IPS DF 6.9 (cell line): ENCODE measurements around the gene SYNCRIP.

Experiments
- DNase-seq: peaks from one replicate; pipeline ENCODE4 v3.0.0-alpha.2; 2013; ENCODE audit warnings: low read depth, low spot score
- H3K27ac ChIP-seq: one replicate; pipeline ENCODE4 v1.5.1; 2013; ENCODE audit warnings: low read length, control low read depth
- H3K27me3 ChIP-seq: 2 replicates; pipeline ENCODE4 v1.6.1; 2013; ENCODE audit warnings: mild to moderate bottlenecking, low read length; ENCODE audit not compliant: control insufficient read depth, insufficient read depth
- H3K36me3 ChIP-seq: 2 replicates; pipeline ENCODE4 v1.6.1; 2013; ENCODE audit warnings: low read length; ENCODE audit not compliant: control insufficient read depth, insufficient read depth
- H3K4me1 ChIP-seq: 2 replicates; pipeline ENCODE4 v1.6.1; 2013; ENCODE audit warnings: low read length; ENCODE audit not compliant: control insufficient read depth, insufficient read depth
- H3K4me3 ChIP-seq: 2 replicates; pipeline ENCODE4 v1.5.1; 2013; ENCODE audit warnings: mild to moderate bottlenecking, low read length
- H3K9me3 ChIP-seq: 2 replicates; pipeline ENCODE4 v1.6.1; 2013; ENCODE audit warnings: low read length, inconsistent platforms; ENCODE audit not compliant: control insufficient read depth, insufficient read depth
- WGBS: extraction: QIAGEN DNeasy Blood & Tissue Kit; methylation state at CpG from one replicate; pipeline ENCODE4 v1.1.7; 2013; ENCODE audit warnings: mixed read lengths, missing lambda C conversion rate; ENCODE audit not compliant: insufficient read length, insufficient coverage; 5-methylcytosine and 5-hydroxymethylcytosine counted together

The SYNCRIP gene

DNA sequence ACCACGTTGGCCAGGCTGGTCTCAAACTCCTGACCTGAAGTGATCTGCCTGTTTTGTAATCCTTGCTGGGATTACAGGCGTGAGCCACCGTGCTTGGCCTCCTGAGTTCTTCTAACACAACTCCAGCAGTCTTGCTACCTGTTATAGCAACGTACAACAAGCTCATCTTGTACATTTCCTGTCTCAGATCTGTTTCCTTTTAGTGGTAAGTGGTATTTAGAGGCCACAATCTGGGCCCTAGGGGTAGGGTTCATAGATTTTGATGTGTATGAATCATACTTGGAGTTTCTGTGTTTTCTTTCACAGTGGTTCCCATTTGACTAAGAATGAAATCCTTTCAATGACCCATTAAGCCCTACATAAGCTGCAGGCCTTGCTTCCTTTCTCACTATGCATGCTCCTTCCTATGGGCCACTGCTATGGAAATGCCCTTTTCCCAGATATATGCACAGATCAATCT lies 27.1 kb upstream of the SYNCRIP start:
- Histone ChIP-seq H3K36me3 (peaks cover 2% of the 10 kb centered on the region; the same call in 1 of the 2 replicates), H3K4me3 (no peak overlapping the region), H3K4me1 (no peaks in the 10 kb centered on the region), H3K9me3 (no peaks in the 10 kb centered on the region), H3K27ac (no peak overlapping the region), H3K27me3 (no peaks in the 10 kb centered on the region)
- no CpG with 5 or more reads among the region's 4 CpGs for WGBS
- no peak for DNase-seq

- H3K4me1 ChIP-seq, result no peaks in the 10 kb centered on the region
- H3K27ac ChIP-seq, result no peak overlapping the region
- no peaks in the 10 kb centered on the region for H3K36me3 ChIP-seq
- no peaks in the 10 kb centered on the region for H3K9me3 ChIP-seq
- DNase-seq, result no peak
- no peak overlapping the region for H3K4me3 ChIP-seq
- H3K27me3 ChIP-seq, result no peaks in the 10 kb centered on the region
Observed at GRCh38 chr6:85662251-85662650, 19.6 kb upstream of the SYNCRIP start.

DNA sequence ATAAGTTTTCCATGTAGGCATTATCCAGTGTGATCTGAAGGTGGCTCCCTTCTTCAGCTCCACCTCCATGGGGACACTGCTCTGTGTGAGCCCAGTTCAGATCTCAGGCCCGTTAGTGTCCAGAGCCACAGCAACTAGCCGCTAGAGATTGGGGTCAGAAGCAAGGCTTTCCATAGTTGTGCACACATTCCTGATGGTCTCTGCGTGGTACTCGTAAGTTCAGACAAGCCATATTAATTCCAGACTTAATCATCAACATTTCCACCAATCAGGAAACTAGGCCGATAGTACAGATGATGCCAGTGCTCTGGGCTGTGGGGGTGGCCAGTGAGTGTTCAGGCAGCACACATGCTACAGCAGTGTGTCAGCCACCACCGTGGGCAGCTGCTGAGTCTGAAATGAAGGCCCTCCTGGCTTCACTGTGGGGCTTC lies 17.5 kb upstream of the SYNCRIP start:
- Histone ChIP-seq H3K4me1 (no peaks in the 10 kb centered on the region), H3K9me3 (no peaks in the 10 kb centered on the region), H3K36me3 (no peaks in the 10 kb centered on the region), H3K27me3 (no peaks in the 10 kb centered on the region), H3K27ac (no peak overlapping the region), H3K4me3 (no peak overlapping the region)
- no CpG with 5 or more reads among the region's 6 CpGs for WGBS
- DNase-seq, result no peak

- no peaks in the 10 kb centered on the region for H3K27me3 ChIP-seq
- WGBS, result no CpG with 5 or more reads among the region's 1 CpG
- H3K4me3 ChIP-seq, result no peak overlapping the region
- H3K9me3 ChIP-seq, result no peaks in the 10 kb centered on the region
- H3K27ac ChIP-seq, result no peak overlapping the region
- H3K4me1 ChIP-seq, result no peaks in the 10 kb centered on the region
- DNase-seq, result no peak
- H3K36me3 ChIP-seq, result no peaks in the 10 kb centered on the region
Observed at GRCh38 chr6:85650606-85651005, 7.9 kb upstream of the SYNCRIP start.

DNA sequence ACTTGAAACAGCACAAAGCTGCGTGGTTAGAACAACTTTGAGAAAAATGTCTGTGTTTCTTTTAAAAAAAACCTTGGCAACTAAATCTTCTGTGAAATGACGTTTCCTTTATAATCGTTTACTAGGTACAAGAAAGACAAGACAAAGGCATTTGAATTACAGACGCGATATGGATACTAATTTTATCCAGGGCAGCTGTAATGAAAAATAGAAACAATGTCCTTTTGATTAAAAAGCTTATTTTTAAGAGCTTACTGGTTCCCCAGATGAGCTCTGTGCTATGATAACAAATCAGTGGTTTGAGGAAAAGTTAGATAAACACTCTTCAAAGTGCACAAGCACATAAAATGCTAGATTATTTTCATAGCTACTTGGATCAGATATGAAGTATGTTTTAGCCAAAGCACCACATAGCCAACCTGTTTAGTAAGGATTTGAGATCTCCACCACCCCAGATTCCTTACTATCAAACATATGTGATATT lies 1.6 kb upstream of the SYNCRIP start:
- H3K4me3 ChIP-seq, result peak overlapping the region; percentile 66; the same call in 1 of the 2 replicates
- no peak for DNase-seq
- H3K36me3 ChIP-seq, result no peaks in the 10 kb centered on the region; the same call in 1 of the 2 replicates
- H3K27me3 ChIP-seq, result no peaks in the 10 kb centered on the region
- H3K9me3 ChIP-seq, result no peaks in the 10 kb centered on the region
- H3K4me1 ChIP-seq, result no peaks in the 10 kb centered on the region
- no peak overlapping the region for H3K27ac ChIP-seq
- WGBS, result no CpG with 5 or more reads among the region's 5 CpGs

DNA sequence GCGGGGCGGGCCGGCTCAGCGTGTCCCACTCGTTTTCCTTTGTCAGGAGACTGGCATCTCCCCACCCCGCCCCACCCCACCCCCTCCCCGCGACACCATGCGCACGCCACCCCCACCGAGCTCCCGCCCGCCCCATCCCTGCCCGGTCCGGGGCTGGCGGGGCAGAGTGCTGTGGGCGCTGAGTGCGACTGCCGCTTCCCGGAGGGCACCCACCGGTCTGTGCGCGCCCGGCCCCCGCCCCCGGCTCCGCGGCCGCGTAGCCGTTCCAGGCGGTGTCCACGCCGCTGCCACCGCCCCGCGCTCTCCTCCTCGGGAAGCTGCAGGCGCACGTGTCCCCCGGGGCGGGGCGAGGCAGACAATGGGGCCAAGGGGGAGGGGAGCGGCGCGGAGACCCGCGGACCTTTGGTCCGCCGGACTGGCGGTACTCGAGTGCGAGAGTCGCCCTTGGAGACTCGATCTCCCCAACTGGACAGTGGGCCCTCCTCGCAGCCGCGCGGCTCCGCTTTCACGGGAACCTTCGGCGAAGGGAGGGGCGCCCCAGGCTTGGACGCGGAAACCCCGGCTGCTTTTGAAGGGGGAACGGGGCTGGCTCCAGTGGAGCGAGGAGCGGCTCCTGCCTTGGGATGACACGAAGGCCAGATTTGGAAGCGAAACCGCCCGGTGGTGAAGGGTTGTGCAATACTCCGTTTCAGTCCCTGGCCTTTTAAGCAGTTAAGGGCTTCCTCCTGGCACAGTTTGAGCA lies 1.0 kb upstream of the SYNCRIP start:
- Histone ChIP-seq H3K4me3 (peak overlapping the region; percentile 66; the same call in 1 of the 2 replicates), H3K4me1 (no peaks in the 10 kb centered on the region), H3K27me3 (no peaks in the 10 kb centered on the region), H3K27ac (no peak overlapping the region), H3K9me3 (no peaks in the 10 kb centered on the region), H3K36me3 (peaks cover 3% of the 10 kb centered on the region; the same call in 1 of the 2 replicates)
- no CpG with 5 or more reads among the region's 75 CpGs for WGBS
- DNase-seq, result peak; percentile 57

DNA sequence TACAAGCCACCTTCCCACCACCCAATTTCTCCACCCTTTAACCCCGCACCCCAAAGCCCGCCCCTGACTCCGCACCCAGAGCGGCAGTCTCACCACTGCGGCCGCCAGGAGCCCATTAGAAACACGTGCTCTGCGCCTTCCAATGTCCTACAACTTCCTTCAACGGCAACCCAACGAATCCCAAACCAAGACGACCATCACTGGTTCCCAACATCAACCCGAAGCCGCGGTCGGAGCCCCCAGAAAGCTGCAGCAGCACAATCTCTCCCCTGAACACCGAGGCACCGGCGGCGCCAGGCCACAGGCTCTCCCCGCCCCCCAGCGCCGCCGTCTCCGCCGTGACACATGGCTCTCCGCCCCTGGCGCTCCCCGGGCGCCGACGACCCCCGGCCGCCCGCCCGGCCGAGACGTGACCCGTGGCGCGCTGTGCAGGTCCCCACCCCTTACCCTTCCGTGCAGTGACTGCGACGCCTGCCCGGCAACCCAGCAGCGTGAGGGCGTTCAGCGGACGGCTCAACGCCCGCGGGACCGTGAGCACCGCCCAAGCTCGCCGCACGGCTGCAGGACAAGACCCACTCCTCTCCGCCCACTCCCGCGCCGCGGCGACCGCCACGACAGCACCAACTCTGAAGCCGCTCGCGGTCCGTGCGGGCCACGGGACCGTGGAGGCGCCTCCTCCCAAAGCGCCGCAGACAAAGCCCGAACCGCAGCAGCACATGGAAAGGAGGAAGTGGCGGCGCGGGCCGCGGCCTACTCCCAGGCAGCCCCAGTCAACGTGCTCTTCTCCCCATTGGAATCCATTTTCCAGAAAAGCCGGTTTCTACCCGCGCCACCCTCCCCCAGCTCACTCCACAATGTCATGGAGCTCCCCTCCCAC lies 551 bp downstream of the SYNCRIP start:
- no peaks in the 10 kb centered on the region for H3K27me3 ChIP-seq
- H3K9me3 ChIP-seq, result no peaks in the 10 kb centered on the region
- H3K4me1 ChIP-seq, result no peaks in the 10 kb centered on the region
- no peak for DNase-seq
- WGBS, result no CpG with 5 or more reads among the region's 85 CpGs
- H3K36me3 ChIP-seq, result peaks cover 4% of the 10 kb centered on the region; the same call in 1 of the 2 replicates
- peak overlapping the region; percentile 86 for H3K4me3 ChIP-seq
- no peak overlapping the region for H3K27ac ChIP-seq

DNA sequence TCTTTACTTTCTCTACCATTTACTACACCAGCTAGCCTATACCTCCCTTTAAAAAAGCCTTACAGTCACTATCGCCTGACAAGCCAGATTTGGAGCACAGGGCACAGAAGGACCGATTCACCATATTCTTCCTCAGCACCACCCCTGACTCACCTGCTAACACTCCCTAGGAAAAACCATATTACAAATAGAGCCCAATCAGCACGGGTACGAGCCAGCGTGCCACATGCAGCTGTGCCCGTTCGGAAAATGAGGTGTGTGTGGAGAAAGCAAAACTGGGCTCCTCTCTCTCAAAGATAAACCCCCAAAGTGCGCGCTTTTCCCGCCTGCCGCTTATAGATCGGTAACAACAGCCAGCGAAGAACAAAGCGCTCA lies 1.2 kb downstream of the SYNCRIP start:
- Histone ChIP-seq H3K4me1 (no peaks in the 10 kb centered on the region), H3K27me3 (no peaks in the 10 kb centered on the region), H3K9me3 (no peaks in the 10 kb centered on the region), H3K36me3 (peaks cover 4% of the 10 kb centered on the region; the same call in 1 of the 2 replicates), H3K4me3 (peak overlapping the region; percentile 86), H3K27ac (no peak overlapping the region)
- no peak for DNase-seq
- no CpG with 5 or more reads among the region's 14 CpGs for WGBS

GRCh38 chr6:85640821-85641220 lies 1.9 kb downstream of the SYNCRIP start:
- DNase-seq, result no peak
- no peaks in the 10 kb centered on the region for H3K27me3 ChIP-seq
- no peak overlapping the region for H3K27ac ChIP-seq
- no peaks in the 10 kb centered on the region for H3K9me3 ChIP-seq
- peaks cover 5% of the 10 kb centered on the region; the same call in 1 of the 2 replicates for H3K36me3 ChIP-seq
- no peak overlapping the region; the same call in 1 of the 2 replicates for H3K4me3 ChIP-seq
- WGBS, result no CpG with 5 or more reads among the region's 3 CpGs
- no peaks in the 10 kb centered on the region for H3K4me1 ChIP-seq

DNA sequence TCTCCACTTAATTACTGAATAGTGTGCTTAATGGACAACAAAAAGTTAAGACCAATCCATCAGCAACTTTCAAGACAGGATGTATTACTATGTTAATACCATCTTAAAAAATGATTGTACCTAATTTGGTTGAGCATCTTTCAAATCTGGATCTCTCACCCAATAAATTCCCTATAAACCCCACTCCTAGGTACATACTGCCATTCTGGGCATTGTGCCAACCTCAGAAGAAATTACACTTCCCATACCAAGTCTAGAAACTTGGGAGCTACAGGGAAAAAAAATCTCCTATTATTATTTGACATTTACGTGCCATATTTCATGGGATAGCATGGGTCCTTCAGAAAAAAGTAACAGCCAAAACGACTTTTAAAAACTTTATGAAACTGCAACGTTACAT lies 5.1 kb downstream of the SYNCRIP start:
- H3K9me3 ChIP-seq, result no peaks in the 10 kb centered on the region
- peaks cover 18% of the 10 kb centered on the region for H3K36me3 ChIP-seq
- no peaks in the 10 kb centered on the region for H3K27me3 ChIP-seq
- H3K4me3 ChIP-seq, result no peak overlapping the region
- DNase-seq, result no peak
- no peak overlapping the region for H3K27ac ChIP-seq
- no peaks in the 10 kb centered on the region; the same call in 1 of the 2 replicates for H3K4me1 ChIP-seq
- whole genome bisulfite sequencing, result 100% methylated on average over 2 of the region's 3 CpGs
